ENCODE measurements around the gene EIF3B.
"Not testable (repeated sequence)": the region's sequence is repeated elsewhere in the genome, so short reads cannot be mapped to it uniquely, and the experiment has no call there.

EIF3B gene

DNA sequence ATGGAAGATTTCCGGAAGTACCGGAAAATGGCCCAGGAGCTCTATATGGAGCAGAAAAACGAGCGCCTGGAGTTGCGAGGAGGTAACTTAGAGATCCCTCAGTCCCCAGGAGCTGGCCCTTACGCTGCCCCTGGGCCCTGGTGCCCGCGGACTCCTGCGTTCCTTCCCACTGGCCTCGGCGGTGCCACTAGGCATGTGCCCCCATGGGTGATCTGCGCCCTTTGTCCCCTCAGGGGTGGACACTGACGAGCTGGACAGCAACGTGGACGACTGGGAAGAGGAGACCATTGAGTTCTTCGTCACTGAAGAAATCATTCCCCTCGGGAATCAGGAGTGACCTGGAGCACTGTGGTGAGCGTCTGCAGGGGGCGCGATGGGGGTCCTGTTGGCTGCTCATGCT is 24.5 kb downstream of the EIF3B start:
- no peak for DNase-seq

DNA sequence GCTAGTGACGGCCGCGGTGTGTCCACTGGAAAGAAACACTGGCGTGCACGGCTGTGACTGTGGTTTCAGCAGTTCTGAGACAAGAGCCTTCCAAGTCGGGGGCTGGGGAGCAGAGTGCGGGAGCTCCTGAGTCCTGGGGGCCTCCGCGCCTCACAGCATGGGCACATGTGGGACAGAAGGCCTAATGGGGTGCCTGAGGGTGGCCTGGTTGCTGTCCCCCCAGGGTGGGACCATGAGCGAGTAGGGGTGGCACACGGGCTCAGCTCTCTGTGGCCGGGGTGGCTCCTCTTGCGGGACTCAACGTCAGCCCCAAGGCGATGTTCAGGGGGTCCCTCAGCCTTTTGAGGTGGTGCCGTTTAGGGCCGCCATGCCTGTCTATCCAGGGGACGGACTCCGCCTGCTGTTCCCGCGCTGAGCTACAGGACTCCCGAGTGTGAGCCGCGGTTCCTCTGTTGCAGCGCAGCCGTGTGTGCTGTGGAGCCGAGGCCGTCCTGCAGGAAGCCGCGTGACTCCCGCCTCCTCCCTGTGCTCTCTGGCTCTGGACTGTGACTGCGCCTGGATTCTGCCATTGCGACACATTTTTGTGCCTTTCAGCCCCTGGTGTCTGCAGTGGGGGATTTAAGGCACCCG is 25.3 kb downstream of the EIF3B start:
- no peak for DNase-seq

DNA sequence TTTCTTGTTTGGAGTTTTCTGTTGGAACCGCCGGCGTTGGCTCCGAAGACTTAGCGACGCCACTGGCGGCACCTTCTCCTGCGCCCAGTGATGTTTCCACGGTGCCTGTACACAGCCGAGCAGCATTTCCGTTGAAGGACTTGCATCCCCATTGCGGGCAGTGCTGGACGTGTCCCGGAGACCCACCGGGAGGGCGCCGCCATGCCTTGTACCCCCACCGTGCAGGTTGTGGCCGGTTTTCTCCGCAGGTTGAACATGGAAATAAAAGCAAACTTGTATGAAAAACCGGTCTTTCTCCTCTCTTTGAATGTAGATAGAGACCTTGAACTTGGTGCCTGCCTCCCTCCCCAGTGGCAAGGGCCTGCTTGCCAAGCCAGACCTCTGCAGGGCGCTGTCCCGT is 25.8 kb downstream of the EIF3B start:
- no peak for DNase-seq

DNA sequence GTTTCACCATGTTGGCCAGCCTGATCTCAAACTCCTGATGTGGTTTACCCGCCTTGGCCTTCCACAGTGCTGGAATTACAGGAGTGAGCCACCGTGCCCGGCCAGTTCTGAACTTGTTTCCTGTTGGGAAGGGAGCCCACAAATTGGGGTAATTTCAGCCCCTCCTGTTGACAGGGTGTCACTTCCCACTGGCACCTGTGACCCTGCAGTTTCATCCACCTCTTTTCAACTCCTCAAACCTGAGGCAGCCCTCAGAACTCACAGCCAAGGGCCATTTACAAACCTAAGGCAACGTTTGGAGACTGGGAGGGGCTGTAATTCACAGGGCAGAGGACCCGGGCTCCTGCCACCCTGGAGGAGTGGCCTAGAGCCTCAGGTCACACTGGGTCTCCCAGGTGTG is 26.6 kb downstream of the EIF3B start:
- no peak for DNase-seq

DNA sequence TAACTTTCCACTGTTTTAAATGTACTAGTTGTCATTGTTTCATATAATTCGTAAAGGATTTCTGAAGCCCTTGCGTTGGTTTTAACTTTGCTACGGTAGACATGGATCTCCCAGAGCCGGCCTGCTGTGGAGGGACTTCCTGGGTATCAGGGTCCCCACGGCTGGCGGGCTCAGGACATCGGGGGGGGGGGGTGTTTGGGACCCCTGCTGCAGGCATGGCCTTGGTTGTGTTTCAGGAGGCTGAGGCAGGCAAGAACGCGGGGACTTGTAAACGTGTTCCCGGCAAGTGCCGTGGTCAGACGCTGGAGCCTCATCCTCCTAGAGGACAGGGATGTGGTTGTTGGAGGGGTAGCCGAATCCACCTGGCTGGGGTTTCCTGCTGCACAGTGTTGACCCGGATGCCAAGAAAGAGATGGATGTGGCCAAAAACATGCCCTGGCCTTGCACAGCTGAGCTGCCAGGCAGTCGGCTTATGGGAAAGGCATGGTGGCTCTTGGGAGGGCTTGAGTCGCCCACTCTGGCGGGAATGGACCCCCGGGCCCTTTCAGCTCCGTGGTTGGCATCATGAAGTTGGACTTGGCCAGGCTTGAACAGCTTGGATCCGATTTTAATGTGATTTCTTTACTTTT is 27.4 kb downstream of the EIF3B start:
- DNase-seq = no peak

DNA sequence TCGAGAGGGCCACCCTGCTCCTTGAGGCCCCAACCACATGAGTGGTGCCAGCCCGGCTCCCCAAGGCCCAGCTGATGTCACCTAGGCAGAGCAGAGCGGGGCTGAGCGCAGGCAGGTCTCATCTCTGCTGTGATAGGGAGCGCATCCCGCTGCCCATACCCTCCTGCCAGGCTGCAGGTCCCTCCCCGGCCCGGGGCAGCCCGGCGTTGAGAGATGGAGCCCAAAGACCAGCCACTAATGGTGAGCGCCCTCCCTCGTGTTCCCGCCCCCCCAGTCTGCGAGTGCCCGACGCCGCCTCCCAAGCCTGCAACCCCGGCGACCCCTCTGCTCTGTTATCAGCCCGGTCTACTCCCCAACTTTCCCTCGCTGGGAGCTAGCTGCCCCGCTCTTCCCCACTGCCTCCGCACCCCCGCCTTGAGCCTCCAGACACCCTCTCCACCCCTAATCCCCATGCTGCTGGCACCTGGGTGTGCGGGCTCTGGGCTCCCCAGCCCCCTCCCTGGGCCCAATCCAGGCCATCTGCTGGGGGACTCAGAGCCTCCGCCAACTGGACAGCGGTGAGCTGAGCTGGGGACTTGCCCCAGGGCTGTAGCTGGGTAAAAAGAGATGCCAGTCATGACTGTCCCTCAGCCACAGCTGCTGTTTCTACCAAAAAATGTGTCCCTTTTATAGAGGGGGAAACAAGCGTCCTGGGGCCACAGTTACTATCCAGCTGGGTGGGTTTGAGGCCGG is 29.1 kb downstream of the EIF3B start:
- DNase-seq = no peak

DNA sequence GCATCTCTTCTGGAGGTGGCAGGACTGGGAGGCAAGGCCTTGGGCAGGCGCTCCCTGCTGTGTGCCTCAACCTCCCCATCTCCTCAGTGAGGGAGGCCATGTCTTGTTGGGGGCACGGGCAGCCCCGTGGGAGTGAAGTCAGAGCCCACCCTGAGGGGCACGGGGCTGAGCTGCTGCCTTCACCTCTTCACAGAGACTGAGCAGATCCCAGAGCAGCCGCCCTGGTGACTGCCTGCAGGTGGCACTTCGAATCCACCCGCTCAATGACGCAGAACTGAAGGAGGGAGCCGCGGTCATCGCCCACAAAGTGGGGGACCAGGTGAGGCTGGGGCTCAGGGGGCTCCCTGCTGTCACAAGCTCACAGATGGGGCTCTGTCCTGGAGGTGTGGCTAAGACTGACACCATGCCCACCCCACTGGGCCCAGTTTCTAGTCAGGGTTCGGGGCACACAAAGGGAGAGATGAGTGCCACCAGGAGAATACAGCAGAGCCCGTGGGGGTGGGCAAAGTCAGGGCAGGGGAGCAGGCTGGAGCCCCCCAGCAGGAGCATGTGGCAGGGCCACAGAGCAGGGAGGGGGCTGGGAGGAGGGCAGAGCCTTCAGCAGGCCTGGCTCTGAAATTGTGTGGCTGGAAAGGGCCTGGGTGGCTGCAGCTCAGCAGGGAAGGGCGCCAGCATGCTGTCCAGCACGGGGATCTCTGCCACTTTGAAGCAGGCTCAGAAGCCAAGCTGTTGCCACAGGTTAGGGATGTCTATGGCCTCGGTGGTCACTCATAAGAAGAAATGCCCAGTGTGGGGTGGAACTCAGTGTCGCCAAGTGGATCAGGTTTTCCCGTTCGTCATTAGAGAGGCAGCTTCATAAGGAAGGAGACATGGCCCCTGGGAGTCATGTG is 30.0 kb downstream of the EIF3B start:
- no peak for DNase-seq

DNA sequence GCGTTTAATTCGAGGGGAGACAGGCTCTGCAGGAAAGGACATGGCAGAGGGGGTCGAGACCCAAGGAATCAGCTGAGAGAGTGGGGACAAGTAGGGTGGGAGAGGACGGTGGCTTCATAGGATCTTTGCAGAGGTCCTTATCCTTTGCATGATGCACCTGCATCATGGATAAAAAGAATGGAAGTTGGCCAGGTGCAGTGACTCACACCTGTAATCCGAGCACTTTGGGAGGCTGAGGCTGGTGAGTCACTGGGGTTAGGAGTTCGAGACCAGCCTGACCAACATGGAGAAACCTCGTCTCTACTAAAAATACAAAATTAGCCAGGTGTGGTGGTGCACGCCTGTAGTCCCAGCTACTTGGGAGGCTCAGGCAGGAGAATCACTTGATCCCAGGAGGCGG is 31.5 kb downstream of the EIF3B start:
- not testable (repeated sequence) for DNase-seq

DNA sequence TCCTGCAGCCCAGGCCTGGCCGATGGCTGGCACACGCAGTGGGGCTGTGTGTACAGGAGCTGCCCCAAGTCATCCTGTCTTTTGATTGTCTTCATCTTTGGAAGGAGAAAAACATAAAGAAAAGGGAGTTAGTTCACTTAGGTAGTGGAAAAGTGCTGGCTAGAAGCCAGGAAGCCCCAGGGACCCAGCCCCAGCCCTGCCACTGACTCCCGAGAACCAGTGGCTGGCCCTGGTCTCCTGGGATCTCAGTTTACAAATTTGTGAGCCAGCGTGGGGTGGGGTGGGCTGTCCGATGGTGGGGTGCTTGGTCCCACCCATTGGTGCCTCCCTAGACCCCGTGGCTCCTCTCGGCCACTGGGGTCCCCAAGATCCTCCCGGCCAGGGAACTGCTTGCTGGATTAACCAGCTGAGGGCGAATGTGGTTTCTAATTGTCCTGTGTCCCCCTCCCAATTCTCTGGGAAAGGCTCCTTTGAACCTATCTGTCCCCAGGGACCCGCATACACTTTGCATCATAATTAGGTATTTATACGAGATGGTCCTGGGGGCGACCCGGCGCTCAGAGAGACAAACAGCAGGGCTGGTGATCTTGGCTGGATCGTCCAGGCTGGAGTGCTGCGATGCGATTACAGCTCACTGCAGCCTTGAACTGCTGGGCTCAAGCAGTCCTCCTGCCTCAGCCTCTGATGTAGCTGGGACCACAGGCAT is 32.5 kb downstream of the EIF3B start:
- DNase-seq = no peak

DNA sequence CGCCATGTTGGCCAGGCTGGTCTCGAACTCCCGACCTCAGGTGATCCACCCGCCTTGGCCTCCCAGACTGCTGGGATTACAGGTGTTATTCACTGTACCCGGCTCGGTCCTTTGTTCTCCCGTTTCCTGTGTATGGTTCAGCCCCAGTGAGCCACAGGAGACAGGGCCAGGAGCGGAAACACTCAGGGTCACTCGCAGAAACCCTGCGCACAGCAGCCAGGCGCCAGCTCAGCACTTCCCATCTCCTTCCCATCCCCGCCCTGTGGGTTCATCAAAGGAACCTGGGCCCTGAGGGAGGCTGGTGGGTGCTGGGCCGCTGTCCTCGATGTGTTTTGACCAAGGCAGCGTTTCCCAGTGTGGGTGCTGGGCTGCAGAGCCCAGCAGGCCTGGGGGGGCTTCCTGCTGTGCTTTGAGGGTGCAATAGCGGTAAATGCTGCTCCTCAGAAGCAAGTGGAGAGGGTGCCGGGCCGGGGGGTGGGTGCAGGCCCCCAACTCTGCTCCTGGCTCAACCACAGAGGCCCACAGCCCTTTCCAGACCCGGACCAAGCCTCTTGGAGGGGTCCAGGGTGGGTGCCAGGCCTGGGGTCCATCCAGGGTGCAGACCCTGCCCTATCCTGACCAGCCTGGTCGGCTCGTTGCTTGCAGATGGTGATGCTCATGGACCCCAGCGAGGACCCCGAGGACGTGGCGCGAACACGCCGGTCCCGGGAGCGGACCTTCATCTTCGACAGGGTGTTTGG is 33.4 kb downstream of the EIF3B start:
- no peak for DNase-seq

DNA sequence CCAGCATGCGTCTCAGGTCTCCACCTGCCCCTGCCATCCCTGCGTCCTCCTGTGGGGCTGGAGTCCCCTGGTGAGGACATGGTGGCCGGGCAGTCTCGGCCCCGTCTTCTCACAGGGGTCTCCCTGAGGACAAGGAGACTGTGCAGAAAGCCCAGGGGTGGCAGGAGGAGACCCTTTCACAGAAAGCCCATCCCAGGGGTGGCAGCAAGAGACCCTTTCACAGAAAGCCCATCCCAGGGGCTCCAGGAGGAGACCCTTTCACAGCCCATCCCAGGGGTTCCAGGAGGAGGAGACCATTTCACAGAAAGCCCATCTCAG is 34.0 kb downstream of the EIF3B start:
- no peak for DNase-seq

DNA sequence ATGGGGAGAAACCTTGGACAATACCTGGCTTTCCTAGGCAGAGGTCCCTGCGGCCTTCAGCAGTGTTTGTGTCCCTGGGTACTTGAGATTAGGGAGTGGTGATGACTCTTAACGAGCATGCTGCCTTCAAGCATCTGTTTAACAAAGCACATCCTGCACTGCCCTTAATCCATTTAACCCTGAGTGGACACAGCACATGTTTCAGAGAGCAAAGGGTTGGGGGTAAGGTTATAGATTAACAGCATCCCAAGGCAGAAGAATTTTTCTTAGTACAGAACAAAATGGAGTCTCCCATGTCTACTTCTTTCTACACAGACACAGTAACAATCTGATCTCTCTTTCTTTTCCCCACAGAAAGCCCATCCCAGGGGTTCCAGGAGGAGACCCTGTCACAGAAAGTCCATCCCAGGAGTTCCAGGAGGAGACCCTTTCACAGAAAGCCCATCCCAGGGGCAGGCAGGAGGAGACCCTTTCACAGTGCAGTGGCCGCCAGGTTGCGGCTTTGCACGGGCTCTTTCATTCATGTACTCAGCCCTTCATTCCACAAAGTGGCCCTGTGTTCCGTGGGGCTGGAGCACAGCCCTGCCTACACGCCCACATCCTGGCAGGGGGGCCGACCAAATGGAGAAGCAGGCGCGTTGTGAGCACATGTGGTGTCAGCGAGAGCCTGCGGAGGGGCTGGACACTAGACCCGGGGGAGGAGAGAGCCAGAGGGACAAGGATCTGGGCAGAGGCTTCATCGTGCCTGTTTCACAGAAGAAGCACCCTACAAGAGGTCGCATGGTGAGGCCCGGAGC is 35.6 kb downstream of the EIF3B start:
- DNase-seq = not testable (repeated sequence)

DNA sequence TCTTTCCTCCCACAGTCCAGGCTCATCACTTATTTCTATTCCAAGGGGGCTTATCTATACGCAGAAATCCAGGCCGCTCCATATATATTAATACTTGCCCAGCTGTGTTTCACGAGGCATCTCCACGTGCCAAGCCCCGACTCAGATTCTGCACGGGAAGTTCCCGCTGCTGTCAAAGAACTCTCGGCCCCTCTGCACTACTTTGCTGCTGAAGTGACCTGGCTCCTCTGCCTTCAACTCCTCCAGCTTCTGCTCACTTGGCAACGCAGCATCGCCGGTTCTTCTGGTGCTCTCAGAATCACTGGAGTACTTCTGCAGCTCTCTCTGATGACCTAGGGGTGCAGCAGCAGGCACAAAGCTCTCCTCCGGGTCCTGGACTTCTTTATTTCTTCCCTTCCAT is 39.1 kb downstream of the EIF3B start:
- DNase-seq = no peak

DNA sequence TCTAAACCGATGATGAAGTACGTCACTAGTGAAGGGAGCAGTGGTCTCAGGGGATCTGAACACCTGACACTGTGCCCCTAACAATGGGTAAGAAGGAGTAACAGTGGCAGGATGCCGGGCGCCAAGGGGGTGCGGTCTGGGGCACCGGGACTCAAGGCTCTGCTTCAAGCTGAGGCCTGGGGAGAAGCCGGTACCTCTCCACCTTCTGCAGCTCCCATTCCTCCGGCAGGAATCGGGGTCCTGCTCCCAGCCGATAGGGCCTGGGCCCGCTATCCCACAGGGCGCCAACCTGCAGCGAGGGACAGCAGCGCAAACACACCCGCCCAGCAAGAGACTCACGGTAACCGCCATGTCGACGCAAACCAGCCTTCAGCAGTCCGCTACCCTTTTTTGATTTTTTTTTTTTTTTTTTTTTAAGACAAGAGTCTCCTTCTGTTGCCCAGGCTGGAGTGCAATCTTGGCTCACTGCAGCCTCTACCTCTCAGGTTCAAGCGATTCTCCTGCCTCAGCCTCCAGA is 40.0 kb downstream of the EIF3B start:
- DNase-seq = no peak

DNA sequence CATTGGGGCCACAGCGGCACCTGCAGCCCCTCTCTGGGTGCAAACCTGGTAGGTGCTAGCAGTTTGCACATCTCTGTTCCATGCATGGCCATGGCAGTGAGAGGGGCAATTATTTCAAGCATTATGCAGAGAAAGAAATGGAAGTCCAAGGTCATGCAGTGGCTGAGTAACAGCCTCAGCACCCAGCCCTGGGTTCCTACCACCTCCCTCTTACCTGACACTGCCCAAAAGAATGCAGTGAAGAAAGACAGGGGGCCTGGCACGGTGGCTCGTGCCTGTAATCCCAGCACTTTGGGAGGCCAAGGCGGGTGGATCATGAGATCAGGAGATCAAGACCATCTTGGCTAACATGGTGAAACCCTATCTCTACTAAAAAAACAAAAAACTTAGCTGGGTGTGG is 43.9 kb downstream of the EIF3B start:
- no peak for DNase-seq

DNA sequence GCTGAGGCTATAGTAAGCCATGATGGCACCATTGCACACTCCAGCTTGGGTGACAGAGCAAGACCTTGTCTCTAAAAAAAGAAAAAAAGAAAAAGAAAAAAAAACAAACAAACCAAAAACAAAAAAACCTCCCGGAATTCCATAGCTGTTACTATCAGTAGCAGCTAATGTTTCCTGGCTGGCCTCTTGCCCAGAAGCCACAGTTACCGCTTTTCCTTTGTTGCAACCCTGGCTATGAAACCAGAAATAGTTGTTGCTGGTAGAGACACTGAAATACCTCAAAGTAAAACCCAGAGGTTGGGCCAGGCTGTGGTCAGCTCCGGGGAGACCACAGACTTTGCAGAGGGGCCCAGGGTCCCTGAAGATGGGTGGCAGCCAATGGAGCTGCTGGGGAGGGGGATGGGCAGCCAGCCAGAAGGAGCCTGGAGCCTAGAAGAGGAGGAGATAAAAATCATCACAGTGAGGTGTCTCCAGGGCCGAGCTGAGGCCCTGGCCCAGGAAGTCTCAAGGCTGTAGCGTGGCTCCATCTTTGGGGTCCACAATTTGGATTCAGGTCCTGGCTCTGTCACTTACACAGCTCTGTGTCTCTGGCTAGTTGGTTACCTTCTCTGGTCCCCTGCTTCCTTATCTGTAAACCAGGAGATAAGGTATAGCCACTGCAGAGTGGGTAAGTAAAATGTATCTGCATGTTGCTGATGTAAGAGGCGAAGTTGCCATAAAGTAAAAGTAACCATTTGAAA is 45.4 kb downstream of the EIF3B start:
- no peak for DNase-seq

DNA sequence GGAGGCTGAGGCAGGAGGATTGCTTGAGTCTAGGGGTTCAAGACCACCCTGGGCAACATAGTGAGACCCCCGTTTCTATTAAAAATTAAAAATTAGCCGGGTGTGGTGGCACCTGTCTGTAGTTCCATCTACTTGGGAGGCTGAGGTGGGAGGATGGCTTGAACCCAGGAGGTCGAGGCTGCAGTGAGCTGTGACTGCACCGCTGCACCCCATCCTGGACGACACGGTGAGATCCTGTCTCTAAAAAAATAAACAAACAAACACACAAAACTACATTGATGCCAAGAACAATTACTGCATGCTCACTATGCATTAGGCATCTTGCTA is 48.0 kb downstream of the EIF3B start:
- no peak for DNase-seq

DNA sequence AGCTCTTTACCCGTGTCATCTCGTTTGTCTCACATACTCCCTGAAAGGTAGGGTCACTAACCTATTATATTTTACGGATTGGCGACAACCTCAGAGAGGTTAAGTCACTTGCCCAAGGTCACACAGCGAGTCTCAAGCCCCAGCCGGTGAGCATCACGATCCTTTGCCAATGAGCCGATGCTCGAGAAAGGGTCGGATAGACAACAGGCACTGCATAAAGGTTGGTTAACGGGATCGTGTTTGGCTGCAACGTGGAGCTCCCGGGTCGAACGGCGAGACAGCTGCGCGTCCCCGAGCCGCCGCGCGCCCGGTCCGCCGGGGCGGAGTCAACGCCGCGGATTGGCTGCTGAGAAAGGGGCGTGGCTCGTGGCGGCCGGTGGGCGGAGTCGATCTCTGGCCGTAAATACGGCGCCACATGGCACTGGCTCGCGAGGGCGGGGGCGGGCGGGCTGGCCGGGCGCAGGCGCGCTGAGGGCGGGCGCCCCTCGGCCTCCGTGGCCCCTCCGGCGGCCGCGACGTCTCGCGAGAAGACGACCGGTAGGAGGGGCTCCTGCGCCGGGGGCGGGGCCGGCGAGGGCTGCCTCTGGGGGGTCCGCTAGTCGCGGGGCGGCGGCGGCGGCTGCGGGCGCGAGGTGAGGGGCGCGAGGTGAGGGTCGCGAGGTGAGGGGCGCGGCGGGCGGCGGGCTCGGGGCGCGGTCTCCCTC is 48.5 kb downstream of the EIF3B start, which contains the start of gene CHST12:
TSS of gene CHST12 (plus strand) at position 598 of the 704 bp plus-strand sequence. CDS start 29,029 bp downstream, outside the sequence.
- peak; percentile 94 for DNase-seq
